Skin of body (tissue), 2 donors: ENCODE data around the gene SFN. TPM values are rescaled to one million over a fixed set of nuclear protein-coding genes. Genes with fewer than 3 reads are reported as not detected.
"Not testable (repeated sequence)": the region's sequence is repeated elsewhere in the genome, so short reads cannot be mapped to it uniquely, and the experiment has no call there.

Experiments
- DNase-seq: peaks from one replicate; lab custom pipeline; 2025; lab: John Stamatoyannopoulos, UW
- total RNA-seq: library from RNA; depleted of rRNA; stranded (reverse); fragments of >200 nt; gene quantifications from one replicate; pipeline ENCODE4 v1.2.3, GENCODE V29; 2014

SFN gene
- total RNA-seq = 254 TPM

DNA sequence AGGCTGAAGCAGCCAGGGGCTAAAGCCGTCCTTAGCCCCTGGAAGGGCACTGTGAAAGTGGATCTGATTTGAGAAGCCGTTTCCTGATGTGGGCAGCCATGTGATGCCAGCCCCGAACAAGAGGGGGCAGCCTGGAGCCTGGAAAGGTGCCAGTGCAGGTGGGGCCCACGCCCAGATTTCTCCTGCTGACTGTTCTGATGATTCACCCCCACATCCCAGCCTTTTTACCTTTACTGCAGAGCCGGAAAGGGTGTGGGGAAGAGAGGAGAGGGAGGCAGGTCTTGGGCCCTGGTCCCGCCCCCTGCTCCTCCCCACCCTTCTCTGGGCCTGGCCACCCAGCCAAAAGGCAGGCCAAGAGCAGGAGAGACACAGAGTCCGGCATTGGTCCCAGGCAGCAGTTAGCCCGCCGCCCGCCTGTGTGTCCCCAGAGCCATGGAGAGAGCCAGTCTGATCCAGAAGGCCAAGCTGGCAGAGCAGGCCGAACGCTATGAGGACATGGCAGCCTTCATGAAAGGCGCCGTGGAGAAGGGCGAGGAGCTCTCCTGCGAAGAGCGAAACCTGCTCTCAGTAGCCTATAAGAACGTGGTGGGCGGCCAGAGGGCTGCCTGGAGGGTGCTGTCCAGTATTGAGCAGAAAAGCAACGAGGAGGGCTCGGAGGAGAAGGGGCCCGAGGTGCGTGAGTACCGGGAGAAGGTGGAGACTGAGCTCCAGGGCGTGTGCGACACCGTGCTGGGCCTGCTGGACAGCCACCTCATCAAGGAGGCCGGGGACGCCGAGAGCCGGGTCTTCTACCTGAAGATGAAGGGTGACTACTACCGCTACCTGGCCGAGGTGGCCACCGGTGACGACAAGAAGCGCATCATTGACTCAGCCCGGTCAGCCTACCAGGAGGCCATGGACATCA, at the start of gene SFN:
Gene SFN (plus strand): TSS at position 369 of the 904 bp plus-strand sequence. CDS start 64 bp downstream, at position 433.
- DNase-seq = no peak

DNA sequence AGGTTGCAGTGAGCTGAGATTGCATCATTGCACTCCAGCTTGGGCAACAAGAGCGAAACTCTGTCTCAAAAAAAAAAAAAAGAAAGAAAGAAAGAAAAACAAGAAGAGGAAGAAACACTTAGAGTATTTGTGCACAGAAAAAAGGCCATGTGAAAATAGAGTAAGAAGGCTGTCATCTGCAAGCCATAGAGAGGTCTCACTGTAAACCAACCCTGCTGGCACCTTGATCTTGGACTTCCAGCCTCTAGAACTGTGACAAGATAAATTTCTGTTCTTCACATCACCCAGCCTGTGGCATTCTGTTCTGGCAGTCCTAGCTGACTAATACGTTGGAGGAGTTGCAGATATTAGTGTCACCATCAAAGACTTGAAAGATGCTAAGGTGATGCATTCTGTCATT, 48.6 kb upstream of the SFN start:
- DNase-seq = no peak

DNA sequence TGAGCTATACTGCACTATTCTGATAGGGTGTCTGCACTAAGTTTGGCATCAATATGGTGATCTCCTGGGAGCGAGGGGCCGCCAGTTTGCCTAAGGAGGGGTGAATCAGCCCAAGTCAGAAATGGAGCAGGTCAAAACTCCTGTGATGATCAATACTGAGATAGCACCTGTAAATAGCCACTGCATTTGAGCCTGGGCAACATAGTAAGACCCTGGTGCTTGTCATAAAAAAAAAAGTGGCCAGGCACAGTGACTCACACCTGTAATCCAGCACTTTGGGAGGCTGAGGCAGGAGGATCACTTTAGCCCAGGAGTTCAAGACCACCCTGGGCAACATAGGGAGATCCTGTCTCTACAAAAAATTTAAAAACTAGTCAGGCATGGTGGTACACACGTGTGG, 48.1 kb upstream of the SFN start:
- DNase-seq = no peak

DNA sequence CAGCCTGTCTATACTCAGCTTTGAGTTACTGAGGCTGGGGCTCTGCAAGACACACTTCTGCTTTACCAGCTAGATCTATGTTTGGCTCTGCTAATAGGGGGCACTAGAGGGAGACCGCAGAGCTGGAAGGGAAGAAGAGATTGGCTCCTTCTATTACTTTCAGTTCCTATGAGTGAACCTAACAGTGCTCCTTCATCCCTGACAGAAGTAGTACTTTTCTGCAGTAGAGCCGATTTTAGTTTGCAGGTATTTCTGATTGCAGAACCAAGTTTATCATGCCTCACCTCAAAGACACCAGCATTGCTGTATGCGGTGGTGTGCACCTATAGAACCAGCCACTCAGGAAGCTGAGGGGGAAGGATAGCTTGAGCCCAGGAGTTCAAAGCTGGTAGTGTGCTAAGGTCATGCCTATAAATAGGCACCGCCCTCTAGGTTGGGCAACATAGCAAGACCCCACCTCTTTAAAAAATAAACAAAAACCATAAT, 42.1 kb upstream of the SFN start:
- no peak for DNase-seq

DNA sequence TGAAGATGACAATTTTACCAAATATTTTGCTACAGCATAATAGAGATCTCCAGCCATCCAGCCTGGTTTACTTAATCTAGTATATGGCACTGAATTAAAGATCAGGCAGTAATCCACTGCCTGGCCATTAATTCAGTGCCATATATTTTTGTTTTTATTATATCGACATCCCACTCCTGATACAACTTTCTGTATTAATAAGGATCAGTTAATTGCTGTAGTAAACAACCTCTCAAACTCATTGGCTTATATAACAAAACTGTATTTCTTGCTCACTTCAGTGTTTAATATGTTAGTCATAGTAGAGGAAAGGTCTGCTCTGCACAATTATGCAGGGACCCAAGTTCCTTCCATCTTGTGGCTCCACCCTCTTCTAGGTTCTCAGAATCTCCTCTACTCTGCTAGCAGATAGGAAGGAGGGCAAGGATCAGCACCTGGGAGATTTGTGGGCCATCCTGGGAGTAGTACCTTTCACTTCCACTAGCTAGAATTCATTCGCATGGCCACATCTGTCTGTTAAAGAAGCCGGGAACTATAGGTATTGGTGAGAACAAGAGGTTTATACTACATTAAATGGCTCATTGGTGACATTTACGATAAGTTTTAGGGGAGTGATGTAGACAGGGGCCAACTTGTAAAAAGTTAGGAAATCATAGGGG, 40.1 kb upstream of the SFN start:
- no peak for DNase-seq

DNA sequence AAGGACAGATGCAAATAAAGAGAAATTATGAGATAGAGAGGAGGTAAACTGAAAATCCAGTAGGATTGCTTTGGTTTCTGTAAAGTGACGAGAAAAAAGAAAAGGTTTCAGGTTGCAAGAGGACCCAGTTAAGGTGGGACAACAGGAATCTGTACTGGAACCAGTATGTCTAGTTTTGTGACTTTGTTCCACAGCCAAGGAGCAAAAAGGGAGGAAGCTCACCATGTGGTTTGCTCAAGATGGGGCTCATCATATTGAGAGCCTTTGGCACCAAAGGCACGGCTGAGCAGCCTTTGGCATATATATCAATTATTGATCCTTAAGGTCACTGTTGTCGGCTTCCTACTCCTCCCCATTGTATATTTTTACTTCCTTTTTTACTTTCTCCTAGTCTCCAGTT, 38.2 kb upstream of the SFN start:
- DNase-seq = no peak

DNA sequence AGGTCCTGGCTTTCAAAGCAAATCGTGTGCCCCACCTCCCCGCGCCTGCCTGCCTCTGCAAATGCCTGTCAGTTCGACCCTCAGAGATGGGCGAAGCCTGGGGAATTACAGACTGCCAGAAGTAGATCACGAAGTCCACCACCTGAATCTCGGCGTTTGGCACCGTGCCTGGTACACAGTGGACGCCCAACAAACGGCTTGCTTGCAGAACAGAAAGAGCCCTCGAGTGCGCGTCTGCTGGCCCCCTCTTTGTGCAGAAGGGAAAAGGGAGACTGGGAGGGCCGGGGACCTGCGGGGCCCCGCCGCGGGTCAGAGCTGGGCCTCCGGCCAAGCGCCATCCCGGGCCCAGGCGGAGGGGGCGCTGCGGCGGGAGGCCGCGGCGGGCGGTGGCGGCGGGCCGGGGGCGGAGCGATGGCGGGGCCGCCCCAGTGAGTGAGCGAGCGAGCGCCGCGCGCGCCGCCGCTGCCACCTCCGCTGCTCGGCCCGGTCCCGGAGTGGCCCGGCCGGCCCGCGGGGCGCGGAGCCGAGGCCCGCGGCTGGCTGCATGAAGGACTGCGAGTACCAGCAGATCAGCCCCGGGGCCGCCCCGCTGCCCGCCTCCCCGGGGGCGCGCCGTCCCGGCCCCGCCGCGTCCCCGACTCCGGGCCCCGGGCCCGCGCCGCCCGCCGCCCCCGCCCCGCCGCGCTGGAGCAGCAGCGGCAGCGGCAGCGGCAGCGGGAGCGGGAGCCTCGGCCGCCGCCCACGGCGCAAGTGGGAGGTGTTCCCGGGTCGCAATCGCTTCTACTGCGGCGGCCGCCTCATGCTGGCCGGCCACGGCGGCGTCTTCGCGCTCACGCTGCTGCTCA, 36.5 kb upstream of the SFN start, which contains the start of gene ZDHHC18:
Gene ZDHHC18 (plus strand): TSS at position 428 of the 845 bp plus-strand sequence. CDS start 117 bp downstream, at position 545.
- DNase-seq = peak; percentile 32

DNA sequence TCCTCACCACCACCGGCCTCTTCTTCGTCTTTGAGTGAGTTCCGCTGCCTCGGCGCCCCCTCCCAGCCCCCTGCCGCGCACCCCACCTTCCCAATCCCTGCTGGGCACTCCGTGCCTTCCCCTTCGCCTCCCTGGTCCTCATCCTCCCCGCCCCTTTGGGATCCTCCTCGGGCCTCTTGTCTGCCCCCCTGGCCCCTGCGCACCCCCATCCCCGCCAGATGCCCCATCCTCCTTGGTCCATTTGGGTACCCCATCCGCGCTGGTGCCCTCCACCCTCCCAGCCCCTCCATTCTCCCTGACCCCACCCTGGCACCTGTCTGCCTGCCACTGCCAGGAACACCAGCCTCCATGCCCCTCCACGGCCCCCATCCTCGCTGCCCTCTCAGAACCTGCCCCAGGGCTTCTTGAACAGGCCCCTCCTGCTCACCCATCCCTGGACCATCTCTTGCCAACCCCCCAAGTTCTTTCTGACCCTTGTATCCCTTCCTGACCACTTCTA, 35.8 kb upstream of the SFN start:
- DNase-seq = no peak

DNA sequence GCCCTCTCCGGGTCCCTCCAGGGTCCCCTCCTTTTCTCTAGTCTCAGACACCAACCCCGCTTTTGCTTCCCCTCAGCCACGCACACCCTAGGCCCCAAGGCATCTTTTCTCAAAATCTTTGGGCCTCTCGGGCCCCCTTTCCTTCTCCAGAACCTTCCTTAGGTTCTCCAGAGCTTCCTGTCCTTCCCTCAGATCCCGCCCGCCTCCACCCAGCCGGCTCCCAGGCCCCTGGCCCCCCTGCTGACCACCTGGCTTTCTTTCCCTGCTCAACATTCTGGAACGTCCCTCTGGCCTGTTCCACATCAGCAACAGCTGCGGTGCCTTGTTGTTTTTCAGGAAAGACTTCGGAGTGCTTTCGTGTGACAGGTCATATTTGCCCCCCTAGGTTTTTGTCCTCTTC, 35.3 kb upstream of the SFN start:
- DNase-seq = no peak

DNA sequence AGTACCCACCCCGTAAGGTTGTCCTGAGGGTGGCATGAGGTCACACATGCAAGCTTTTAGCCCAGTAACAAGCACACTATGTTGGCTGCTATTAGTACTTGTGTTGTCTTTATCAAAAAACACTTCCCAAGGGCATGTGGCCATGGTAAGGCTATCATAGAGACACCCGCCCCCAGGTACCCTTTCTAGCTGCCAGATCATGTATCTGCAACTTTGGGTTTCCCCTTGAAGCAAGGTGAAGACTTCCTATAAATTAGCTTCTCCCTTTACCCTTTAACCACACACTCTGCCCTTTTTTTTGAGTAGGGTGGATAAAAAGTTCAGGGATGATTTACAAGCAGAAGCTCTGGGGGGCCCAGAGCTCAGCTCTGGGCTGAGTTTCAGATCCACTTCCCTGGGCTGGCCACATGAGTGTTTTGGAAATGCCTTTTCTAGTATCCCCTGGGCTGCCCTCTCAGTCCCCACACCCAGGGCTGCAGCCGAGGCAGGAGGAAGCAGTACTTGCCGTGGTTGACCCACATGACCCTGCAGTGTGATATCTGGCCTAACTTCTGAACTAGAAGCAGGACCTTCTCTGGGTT, 34.4 kb upstream of the SFN start:
- DNase-seq = no peak

DNA sequence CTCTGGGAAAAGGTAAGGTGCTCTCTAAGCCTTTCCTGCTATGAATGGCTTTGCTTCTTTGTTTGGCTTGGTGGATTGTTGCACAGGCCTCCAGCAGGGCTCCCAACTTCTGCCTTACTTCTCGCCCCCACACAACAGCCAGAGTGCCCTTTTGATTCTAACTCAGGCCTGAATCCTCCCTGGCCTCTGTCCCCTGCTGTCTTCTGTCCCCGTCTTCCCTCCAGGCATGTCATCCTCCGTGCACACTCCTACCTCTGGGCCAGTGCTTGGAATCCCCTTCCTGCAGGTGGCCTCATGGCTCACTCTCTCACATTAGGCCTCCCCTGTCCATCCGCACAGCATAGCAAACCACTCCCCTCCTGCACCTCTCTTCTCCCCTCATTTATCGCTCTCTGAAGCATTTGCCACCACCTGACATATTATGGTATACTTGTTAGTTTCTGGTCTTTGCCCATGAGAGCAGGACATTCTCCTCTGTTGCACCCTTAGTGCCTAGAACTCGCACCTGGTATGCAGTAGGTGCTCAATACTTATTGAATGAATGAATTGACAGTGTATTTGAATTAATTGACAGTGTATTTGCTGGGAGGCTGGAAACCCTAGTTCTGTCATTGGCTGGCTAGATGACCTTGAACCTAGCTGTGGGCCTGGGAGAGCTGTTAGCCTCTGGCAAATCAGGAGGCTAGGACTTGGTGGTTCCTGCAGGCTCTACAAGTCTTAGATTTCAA, 33.6 kb upstream of the SFN start:
- DNase-seq = no peak

DNA sequence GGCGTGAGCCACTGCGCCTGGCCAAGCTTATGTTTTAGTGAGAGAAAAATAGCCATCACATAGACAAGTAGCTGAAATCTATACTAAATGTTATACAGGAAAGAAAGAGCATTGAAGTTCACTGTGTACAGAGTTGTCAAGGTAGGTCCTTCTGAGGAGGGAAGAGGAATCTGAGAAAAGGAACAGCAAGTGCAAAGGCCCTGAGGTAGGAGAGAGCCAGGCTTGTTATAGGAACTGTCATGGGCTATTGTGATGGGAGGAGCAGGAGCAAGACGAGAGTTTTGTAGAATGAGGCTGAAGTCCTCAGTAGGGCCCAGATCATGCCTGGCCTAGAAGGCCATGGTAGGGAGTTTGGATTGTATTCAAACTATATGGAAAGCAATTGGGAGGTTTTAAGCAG, 31.9 kb upstream of the SFN start:
- DNase-seq = no peak

DNA sequence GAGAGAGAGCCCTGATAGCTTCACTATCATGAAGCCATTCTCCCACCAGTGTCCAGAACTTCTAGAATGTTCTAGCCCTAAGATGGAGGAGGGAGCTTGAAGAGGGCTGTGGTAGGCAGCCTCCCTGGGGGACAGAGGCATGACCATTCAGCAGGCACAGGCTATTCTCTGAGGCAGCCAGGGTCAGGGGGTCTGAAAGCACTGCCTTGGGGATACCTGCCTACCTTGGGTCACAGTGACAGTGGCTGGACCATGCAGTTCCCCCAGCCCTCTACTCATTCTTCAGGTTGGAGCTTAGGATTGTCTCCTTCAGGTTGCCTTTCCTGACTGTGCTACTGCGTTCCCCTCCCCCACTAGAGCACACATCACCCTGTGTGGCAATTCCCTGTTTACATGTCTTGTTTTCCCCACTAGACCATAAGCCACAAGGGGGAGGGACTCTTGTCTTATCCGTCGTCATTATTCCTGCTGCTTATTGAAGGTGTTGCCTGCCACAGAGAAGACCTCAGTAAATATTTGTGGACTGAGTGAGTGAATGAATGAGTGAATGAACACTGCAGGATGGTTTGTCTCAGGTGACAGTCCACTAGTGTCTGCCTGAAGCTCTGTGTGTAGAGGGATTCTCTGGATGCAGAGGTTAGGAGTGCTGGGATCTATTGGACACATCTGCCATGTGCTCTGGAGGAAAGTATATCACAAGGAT, 31.3 kb upstream of the SFN start:
- DNase-seq = no peak

DNA sequence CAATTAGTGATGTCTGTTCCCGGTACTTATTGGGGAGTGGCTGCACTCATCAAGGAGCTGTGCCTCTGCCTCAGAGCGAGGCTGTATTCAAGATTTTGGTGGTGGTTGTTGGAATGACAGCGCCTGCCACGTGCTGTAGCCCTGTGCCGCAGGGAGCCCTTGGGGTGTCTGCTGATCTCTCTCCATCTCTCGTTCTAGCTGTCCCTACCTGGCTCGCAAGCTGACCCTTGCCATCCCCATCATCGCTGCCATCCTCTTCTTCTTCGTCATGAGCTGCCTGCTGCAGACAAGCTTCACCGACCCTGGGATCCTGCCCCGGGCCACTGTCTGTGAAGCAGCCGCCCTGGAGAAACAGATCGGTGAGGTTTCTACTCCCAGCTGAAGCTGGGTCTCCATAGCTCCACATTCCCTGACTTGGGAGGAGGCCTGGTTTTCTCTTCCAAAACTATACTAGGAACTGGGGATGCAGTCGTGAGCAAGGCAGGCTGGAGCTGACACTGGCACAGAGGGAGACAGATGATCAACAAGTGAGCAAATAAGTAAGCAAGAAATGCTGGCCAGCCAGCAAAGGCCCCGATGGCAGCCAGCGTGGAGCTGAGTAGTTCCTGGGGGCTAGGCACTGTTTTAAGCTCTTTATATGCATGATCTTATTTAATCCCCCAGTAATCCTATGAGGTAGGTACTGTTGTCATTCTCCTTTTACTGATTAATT, 30.5 kb upstream of the SFN start:
- DNase-seq = no peak

DNA sequence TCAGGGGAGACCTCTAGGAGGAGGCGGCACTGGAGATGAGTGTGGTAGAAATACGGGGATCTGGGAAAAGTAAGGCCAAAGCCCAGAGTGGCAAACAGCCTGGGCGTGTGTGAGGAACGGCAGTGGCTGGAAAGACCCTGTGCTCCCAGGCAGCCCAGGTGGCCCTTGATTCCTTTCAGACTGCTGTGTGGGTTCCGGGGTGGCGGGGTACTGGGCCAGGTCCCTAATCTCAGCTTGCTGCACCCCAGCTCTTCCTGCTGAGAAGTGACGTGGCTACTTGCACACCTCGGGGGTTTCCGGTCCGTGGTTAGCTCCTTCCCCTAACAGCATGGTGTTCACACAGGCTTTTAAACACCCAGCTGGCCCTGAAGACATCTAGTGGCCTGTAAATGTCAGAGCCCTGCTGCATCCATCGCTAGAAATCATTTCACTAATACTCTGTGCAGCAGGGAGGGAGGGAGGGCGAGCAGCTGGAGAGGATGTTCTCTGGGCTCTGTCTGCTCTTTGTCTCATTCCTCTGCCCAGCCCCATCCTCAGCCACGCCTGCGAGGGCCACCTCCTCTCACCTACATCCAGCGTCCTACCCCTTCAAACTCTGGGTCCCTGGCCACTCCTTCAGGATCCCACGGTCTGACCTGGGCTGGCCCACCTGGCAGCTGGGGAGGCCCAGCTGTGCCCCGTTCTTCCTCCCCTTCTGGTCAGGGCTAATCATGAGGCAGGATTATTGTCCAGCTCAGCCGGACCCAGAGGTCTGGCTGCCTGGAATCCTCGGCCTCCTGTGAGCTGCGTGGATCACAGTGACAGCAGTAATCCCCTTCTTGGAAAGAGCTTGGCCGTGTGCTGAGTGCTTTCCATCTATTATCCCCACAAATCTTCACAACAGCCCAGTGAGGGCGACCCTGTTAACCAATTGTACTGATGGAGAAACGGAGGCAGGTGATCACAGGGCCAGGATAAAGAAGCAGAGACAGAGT, 29.2 kb upstream of the SFN start:
- DNase-seq = no peak

DNA sequence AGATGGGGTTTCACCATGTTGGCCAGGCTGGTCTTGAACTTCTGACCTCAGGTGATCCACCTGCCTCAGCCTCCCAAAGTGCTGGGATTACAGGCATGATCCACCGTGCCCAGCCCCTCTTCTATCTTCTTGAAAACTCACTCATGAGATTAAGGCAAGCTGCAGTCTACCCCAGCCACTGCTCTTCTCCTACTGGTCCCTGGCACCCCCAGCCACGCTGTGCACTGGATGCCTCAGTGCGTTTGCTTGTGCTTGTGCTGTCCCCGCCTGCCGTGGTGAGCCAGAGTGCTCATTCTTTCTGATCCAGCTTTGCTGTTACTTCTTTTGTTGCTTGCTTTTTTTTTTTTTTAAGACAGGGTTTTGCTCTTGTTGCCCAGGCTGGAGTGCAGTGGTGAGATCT, 25.3 kb upstream of the SFN start:
- DNase-seq = not testable (repeated sequence)

DNA sequence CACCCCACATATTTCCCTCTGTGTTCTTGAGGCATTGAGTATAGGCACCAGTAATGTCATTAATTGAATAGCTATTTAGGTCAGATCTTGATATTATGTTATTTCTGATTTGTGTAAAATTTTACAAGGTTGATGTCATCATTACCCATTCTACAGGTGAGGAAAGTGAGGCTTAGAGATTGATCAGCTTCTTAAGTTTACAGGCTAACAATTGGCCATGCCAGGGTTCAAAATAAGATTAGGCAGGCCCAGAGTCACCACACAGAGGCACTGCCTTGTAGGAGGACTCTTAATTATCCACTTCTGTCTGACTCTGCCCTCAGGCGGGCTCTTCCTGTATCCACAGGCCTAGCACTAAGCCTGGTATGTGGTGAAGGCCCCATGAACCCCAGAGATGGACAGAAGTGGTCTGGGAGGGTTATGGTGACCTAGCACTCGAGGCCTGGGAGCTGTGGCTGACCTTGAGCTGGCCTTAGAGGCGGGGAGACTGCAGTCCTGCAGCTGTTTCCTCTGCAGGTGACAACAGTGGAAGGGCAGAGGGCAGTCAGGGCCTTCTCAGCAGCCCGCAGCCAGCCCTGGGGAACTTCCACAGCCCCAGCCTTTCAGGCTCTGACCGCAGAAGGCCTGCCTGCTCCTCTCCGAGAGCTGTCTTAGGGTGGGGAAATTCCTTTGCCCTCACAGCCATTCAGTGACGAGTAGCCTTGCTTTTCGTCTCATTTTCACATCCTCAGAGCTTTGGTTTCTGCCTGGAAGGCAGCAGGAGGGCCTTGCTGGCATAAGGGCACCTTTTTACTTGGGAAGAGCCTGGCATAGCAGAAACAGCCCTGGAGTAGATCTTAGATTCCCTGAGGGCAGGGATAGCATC, 24.2 kb upstream of the SFN start:
- DNase-seq = no peak
